ENCODE results near the gene PON2.
A peak's percentile ranks its signal among the peaks of the same experiment; 100 is the strongest.

Gene PON2

GRCh38 chr7:95427914-95428516, 6.8 kb downstream of the PON2 start:
- no CpG with 5 or more reads among the region's 3 CpGs for WGBS (ENCODE audit: extremely low coverage, insufficient coverage, insufficient read length)
- H3K9me3 ChIP-seq (ENCODE audit: insufficient read depth, low read depth, low read length): no peaks in the 10 kb centered on the region
- H3K23ac ChIP-seq (ENCODE audit: low read length): no peak overlapping the region
- H3K27me3 ChIP-seq (ENCODE audit: insufficient read depth, low read length): no peaks in the 10 kb centered on the region
- no peak overlapping the region for H2AFZ ChIP-seq (ENCODE audit: insufficient read depth, low read length, poor library complexity)
- no peak overlapping the region for H2BK120ac ChIP-seq (ENCODE audit: insufficient read depth, low read length, poor library complexity)
- H3K4me2 ChIP-seq (ENCODE audit: low read length): no peak overlapping the region
- H3K14ac ChIP-seq (ENCODE audit: low read length): no peak overlapping the region
- H3K18ac ChIP-seq (ENCODE audit: low read length): no peak overlapping the region
- peaks cover 0 to 7% of the 10 kb centered on the region in 2 experiments for H3K36me3 ChIP-seq (ENCODE audit: control insufficient read depth in 1 of 2, insufficient read depth in 2 of 2, low read length in 2 of 2)
- no peak overlapping the region for H3K4me3 ChIP-seq (ENCODE audit: low read depth, low read length)
- no peak overlapping the region for H3K9ac ChIP-seq (ENCODE audit: low read length)
- H3K4ac ChIP-seq (ENCODE audit: low read depth, low read length): no peak overlapping the region
- no peak overlapping the region for H4K8ac ChIP-seq (ENCODE audit: low read depth, low read length)
- no peaks in the 10 kb centered on the region for H3K79me1 ChIP-seq (ENCODE audit: low read length)
- no peak overlapping the region for H2BK12ac ChIP-seq (ENCODE audit: low read length)
- no peak for DNase-seq
- H2AK5ac ChIP-seq (ENCODE audit: low read length): no peak overlapping the region
- no peak overlapping the region for H2BK5ac ChIP-seq (ENCODE audit: low read depth, low read length, poor library complexity)
- H4K91ac ChIP-seq (ENCODE audit: low read depth, low read length): no peak overlapping the region
- peaks cover 2 to 8% of the 10 kb centered on the region in 2 experiments for H3K4me1 ChIP-seq (ENCODE audit: control insufficient read depth in 1 of 2, insufficient read depth in 2 of 2, low read length in 2 of 2)
- H3K79me2 ChIP-seq (ENCODE audit: control insufficient read depth, insufficient read depth, low read length, poor library complexity): peaks cover 2% of the 10 kb centered on the region
- no peak overlapping the region for H3K27ac ChIP-seq (ENCODE audit: low read depth, low read length)
- no peak overlapping the region for H4K12ac ChIP-seq (ENCODE audit: low read depth, low read length)

DNA sequence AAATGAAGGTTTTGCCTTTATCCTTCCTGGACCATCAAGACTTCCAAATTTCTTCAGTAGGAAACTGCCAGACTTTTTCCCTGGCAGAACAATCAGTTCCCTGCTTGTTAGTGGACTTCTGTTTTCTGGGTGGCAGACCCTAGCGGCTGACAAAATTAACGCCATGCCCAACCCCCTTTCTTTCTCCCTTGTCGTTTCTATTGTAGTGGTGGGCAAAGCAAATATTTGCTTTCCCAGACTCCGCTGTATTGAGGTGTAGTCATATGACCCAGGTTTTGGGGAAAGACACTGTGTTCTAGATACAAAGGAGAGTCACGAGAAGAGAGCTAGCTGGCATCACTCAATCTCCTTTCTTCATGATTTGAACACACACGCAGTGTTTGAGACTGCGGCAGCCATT, 7.7 kb downstream of the PON2 start:
- no peak overlapping the region for H4K12ac ChIP-seq (ENCODE audit: low read depth, low read length)
- H3K14ac ChIP-seq (ENCODE audit: low read length): no peak overlapping the region
- H3K4ac ChIP-seq (ENCODE audit: low read depth, low read length): peak overlapping the region; percentile 46
- H4K91ac ChIP-seq (ENCODE audit: low read depth, low read length): no peak overlapping the region
- DNase-seq: no peak
- H3K79me1 ChIP-seq (ENCODE audit: low read length): no peaks in the 10 kb centered on the region
- H3K18ac ChIP-seq (ENCODE audit: low read length): no peak overlapping the region
- H2BK120ac ChIP-seq (ENCODE audit: insufficient read depth, low read length, poor library complexity): no peak overlapping the region
- WGBS (ENCODE audit: extremely low coverage, insufficient coverage, insufficient read length): no CpG with 5 or more reads among the region's 7 CpGs
- peaks cover 0 to 5% of the 10 kb centered on the region in 2 experiments for H3K36me3 ChIP-seq (ENCODE audit: control insufficient read depth in 1 of 2, insufficient read depth in 2 of 2, low read length in 2 of 2)
- H3K9ac ChIP-seq (ENCODE audit: low read length): no peak overlapping the region
- peaks cover 2 to 8% of the 10 kb centered on the region in 2 experiments for H3K4me1 ChIP-seq (ENCODE audit: control insufficient read depth in 1 of 2, insufficient read depth in 2 of 2, low read length in 2 of 2)
- no peak overlapping the region for H3K4me2 ChIP-seq (ENCODE audit: low read length)
- H2AK5ac ChIP-seq (ENCODE audit: low read length): peak overlapping the region; percentile 54
- no peak overlapping the region for H4K8ac ChIP-seq (ENCODE audit: low read depth, low read length)
- H2BK12ac ChIP-seq (ENCODE audit: low read length): peak overlapping the region; percentile 80
- no peak overlapping the region for H2AFZ ChIP-seq (ENCODE audit: insufficient read depth, low read length, poor library complexity)
- H3K4me3 ChIP-seq (ENCODE audit: low read depth, low read length): no peak overlapping the region
- H2BK5ac ChIP-seq (ENCODE audit: low read depth, low read length, poor library complexity): no peak overlapping the region
- H3K23ac ChIP-seq (ENCODE audit: low read length): no peak overlapping the region
- H3K9me3 ChIP-seq (ENCODE audit: insufficient read depth, low read depth, low read length): no peaks in the 10 kb centered on the region
- no peak overlapping the region for H3K27ac ChIP-seq (ENCODE audit: low read depth, low read length)
- peaks cover 2% of the 10 kb centered on the region for H3K79me2 ChIP-seq (ENCODE audit: control insufficient read depth, insufficient read depth, low read length, poor library complexity)
- no peaks in the 10 kb centered on the region for H3K27me3 ChIP-seq (ENCODE audit: insufficient read depth, low read length)

DNA sequence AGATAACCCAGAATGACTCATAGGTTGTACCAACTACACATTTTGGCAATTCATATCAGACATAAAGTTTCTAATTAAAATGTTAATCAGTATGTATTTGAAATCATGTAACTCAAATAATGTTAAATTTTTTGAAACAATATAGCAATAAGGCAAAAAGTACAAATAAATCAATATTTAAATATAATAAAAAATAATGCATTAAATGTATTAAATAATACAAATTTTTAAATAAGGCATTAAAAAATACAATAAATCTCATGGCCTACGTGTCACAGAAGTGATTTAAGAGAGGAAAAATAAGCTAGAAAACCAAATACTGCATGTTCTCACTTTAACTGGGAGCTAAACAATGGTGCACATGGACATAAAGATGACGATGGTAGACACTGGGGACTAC, 9.1 kb downstream of the PON2 start:
- no peak overlapping the region for H3K23ac ChIP-seq (ENCODE audit: low read length)
- H2AK5ac ChIP-seq (ENCODE audit: low read length): no peak overlapping the region
- no peak for DNase-seq
- H3K79me2 ChIP-seq (ENCODE audit: control insufficient read depth, insufficient read depth, low read length, poor library complexity): peaks cover 2% of the 10 kb centered on the region
- no peak overlapping the region for H3K9ac ChIP-seq (ENCODE audit: low read length)
- no peak overlapping the region for H3K4ac ChIP-seq (ENCODE audit: low read depth, low read length)
- peaks cover 0 to 5% of the 10 kb centered on the region in 2 experiments for H3K36me3 ChIP-seq (ENCODE audit: control insufficient read depth in 1 of 2, insufficient read depth in 2 of 2, low read length in 2 of 2)
- peaks cover 3% of the 10 kb centered on the region for H3K79me1 ChIP-seq (ENCODE audit: low read length)
- no peak overlapping the region for H3K4me2 ChIP-seq (ENCODE audit: low read length)
- H4K8ac ChIP-seq (ENCODE audit: low read depth, low read length): no peak overlapping the region
- H3K27ac ChIP-seq (ENCODE audit: low read depth, low read length): no peak overlapping the region
- no peaks in the 10 kb centered on the region for H3K27me3 ChIP-seq (ENCODE audit: insufficient read depth, low read length)
- no peak overlapping the region for H3K4me3 ChIP-seq (ENCODE audit: low read depth, low read length)
- WGBS (ENCODE audit: extremely low coverage, insufficient coverage, insufficient read length): no CpG with 5 or more reads among the region's 2 CpGs
- no peak overlapping the region for H2BK12ac ChIP-seq (ENCODE audit: low read length)
- H2AFZ ChIP-seq (ENCODE audit: insufficient read depth, low read length, poor library complexity): no peak overlapping the region
- H3K4me1 ChIP-seq (ENCODE audit: control insufficient read depth in 1 of 2, insufficient read depth in 2 of 2, low read length in 2 of 2): peaks cover 6 to 12% of the 10 kb centered on the region in 2 experiments
- no peak overlapping the region for H2BK5ac ChIP-seq (ENCODE audit: low read depth, low read length, poor library complexity)
- H2BK120ac ChIP-seq (ENCODE audit: insufficient read depth, low read length, poor library complexity): no peak overlapping the region
- no peak overlapping the region for H3K14ac ChIP-seq (ENCODE audit: low read length)
- no peak overlapping the region for H4K12ac ChIP-seq (ENCODE audit: low read depth, low read length)
- H3K18ac ChIP-seq (ENCODE audit: low read length): no peak overlapping the region
- no peaks in the 10 kb centered on the region for H3K9me3 ChIP-seq (ENCODE audit: insufficient read depth, low read depth, low read length)
- H4K91ac ChIP-seq (ENCODE audit: low read depth, low read length): no peak overlapping the region

GRCh38 chr7:95424716-95425115, 10.1 kb downstream of the PON2 start:
- no peak overlapping the region for H2AK5ac ChIP-seq (ENCODE audit: low read length)
- no peak overlapping the region for H3K23ac ChIP-seq (ENCODE audit: low read length)
- peaks cover 0 to 5% of the 10 kb centered on the region in 2 experiments for H3K36me3 ChIP-seq (ENCODE audit: control insufficient read depth in 1 of 2, insufficient read depth in 2 of 2, low read length in 2 of 2)
- H2BK12ac ChIP-seq (ENCODE audit: low read length): no peak overlapping the region
- H3K27ac ChIP-seq (ENCODE audit: low read depth, low read length): no peak overlapping the region
- no peak overlapping the region for H3K4me3 ChIP-seq (ENCODE audit: low read depth, low read length)
- H3K79me1 ChIP-seq (ENCODE audit: low read length): peaks cover 5% of the 10 kb centered on the region
- no peak overlapping the region for H3K9ac ChIP-seq (ENCODE audit: low read length)
- H3K18ac ChIP-seq (ENCODE audit: low read length): no peak overlapping the region
- no peaks in the 10 kb centered on the region for H3K9me3 ChIP-seq (ENCODE audit: insufficient read depth, low read depth, low read length)
- no CpG with 5 or more reads among the region's 1 CpG for WGBS (ENCODE audit: extremely low coverage, insufficient coverage, insufficient read length)
- H2AFZ ChIP-seq (ENCODE audit: insufficient read depth, low read length, poor library complexity): no peak overlapping the region
- no peak overlapping the region for H2BK5ac ChIP-seq (ENCODE audit: low read depth, low read length, poor library complexity)
- no peak overlapping the region for H4K91ac ChIP-seq (ENCODE audit: low read depth, low read length)
- no peak for DNase-seq
- H3K14ac ChIP-seq (ENCODE audit: low read length): no peak overlapping the region
- H3K79me2 ChIP-seq (ENCODE audit: control insufficient read depth, insufficient read depth, low read length, poor library complexity): peaks cover 2% of the 10 kb centered on the region
- H3K4me1 ChIP-seq (ENCODE audit: control insufficient read depth in 1 of 2, insufficient read depth in 2 of 2, low read length in 2 of 2): peaks cover 6 to 14% of the 10 kb centered on the region in 2 experiments
- no peak overlapping the region for H3K4me2 ChIP-seq (ENCODE audit: low read length)
- no peak overlapping the region for H4K12ac ChIP-seq (ENCODE audit: low read depth, low read length)
- no peaks in the 10 kb centered on the region for H3K27me3 ChIP-seq (ENCODE audit: insufficient read depth, low read length)
- no peak overlapping the region for H2BK120ac ChIP-seq (ENCODE audit: insufficient read depth, low read length, poor library complexity)
- H4K8ac ChIP-seq (ENCODE audit: low read depth, low read length): no peak overlapping the region
- no peak overlapping the region for H3K4ac ChIP-seq (ENCODE audit: low read depth, low read length)

All from trophoblast cell (in vitro differentiated cells and primary cell).